Stimulated activated CD8-positive, alpha-beta memory T cell treated with anti-CD3 and anti-CD28 coated beads, Interleukin-12 subunit alpha, Interleukin-12 subunit beta, amount 100 ng/mL, for 24 hours (primary cell): ENCODE measurements around the gene TRPM5.

Source experiments
- DNase-seq: peaks from one replicate; pipeline ENCODE4 v3.0.0-alpha.2; 2020; ENCODE audit errors: extremely low read depth

Gene TRPM5

GRCh38 chr11:2468363-2469235, 24.3 kb upstream of the TRPM5 start:
- no peak for DNase-seq

- DNase-seq = no peak
Observed at GRCh38 chr11:2467695-2468055, 23.4 kb upstream of the TRPM5 start.

- no peak for DNase-seq
Observed at GRCh38 chr11:2466869-2467694, 22.8 kb upstream of the TRPM5 start.

GRCh38 chr11:2466069-2466801, 21.9 kb upstream of the TRPM5 start:
- DNase-seq = no peak

DNA sequence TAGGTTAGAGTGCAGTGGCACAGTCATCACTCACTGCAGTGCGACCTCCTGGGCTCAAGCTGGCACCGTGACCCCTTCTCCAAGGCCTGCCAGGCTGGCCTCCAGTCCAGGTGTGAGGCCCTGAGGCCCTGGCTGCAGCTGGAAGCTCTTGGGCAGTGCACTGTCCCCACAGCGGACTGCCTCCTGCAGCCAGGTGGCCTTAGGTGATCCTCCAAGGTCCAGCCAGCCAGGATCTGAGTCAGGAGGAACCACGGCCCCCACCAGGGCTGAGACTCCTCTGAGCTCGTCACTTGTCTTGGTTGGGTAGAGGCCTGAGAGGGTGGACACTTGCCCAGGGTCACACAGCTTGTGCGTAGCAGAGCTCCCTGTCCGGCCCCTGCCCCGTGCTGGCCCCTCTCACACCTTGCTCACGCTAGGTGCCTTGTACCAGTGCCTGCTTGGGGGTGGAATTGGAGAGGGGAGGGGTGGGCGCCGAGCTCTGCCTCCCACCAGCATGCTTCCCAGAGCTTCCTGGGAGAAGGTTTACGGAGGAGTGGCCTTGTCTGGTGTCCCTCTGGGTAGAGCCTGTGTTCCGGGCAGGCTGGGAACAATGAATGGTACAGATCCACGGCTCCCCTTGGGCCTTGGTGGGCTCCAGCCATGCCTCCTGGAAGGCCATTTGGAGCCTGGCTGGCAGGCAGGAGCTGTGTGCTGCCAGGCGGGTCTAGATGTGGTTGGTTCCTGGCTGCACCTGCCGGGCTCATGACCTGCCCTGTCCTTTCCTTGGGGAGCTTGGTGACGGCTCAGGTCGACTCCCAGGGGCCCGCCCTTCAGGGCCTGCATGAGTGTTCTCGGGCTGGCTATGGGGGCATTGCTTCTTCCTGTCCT, 21.1 kb upstream of the TRPM5 start:
- DNase-seq = no peak

- no peak for DNase-seq
Observed at GRCh38 chr11:2464451-2465165, 20.3 kb upstream of the TRPM5 start.

GRCh38 chr11:2463766-2464277, 19.5 kb upstream of the TRPM5 start:
- DNase-seq = no peak

GRCh38 chr11:2462986-2463765, 18.9 kb upstream of the TRPM5 start:
- DNase-seq = no peak

- DNase-seq = no peak
Observed at GRCh38 chr11:2462543-2462985, 18.2 kb upstream of the TRPM5 start.

DNA sequence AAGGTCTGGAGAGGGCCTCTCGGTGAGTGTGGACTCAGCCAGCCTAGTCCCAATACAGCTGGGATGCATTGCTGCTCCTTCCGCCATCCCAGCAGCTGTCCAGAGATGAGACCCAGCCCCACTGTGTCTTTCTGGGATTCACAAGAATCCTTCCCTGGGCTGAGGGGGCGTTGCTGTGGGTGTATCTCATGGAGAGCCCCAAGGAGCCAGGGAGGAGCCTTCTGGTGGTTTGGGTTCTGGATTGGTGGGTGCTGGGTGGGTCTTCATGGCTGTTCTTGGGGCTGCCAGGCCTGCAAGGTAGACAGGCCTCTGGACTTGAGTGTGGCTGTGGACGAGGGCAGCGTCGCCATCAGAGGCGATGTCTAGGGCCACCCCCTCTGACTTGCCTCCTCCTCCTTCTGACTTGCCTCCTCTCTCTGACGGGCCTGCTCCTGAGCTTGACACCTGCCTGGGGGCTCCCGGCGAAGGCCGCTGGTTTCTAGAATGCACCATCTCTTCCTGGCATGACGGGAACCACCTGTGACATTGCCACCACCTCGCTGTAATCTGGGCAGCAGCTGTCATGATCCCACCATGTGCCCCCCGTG, 17.7 kb upstream of the TRPM5 start:
- DNase-seq = no peak

DNA sequence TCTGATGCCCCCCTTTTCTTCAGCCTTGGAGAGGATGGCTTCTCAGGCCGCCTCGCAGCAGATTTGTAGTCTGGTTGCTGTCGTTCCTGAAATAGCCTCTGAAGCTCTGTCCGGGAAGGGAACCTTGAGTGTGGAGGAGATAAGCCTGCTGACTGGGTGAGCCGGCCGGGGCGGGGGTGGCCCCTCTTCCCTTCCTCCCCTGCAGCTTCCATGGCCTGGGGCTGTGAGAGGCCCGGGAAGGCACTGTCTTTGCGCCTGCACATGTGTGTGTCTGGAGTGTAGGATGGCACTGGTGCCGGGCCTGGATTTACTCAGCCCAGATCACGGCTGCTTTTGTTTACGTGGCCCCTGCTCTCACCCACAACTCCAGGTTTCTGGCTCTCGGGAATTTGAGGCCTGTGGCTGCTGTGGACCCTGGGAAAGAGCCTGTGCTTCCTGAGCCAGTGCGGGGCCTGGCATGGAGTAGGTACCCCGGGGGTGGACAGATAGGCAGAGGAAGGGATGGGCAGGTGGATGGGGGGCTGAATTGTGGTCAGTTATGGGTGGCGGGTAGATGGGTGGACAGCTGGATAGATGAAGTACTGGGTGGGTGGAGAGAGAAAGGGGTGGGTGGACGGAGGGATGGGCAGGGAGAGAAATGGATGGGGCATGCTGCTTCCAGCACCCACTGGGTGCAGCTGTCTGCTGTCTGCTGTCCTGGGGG, 17.1 kb upstream of the TRPM5 start:
- DNase-seq = no peak

DNA sequence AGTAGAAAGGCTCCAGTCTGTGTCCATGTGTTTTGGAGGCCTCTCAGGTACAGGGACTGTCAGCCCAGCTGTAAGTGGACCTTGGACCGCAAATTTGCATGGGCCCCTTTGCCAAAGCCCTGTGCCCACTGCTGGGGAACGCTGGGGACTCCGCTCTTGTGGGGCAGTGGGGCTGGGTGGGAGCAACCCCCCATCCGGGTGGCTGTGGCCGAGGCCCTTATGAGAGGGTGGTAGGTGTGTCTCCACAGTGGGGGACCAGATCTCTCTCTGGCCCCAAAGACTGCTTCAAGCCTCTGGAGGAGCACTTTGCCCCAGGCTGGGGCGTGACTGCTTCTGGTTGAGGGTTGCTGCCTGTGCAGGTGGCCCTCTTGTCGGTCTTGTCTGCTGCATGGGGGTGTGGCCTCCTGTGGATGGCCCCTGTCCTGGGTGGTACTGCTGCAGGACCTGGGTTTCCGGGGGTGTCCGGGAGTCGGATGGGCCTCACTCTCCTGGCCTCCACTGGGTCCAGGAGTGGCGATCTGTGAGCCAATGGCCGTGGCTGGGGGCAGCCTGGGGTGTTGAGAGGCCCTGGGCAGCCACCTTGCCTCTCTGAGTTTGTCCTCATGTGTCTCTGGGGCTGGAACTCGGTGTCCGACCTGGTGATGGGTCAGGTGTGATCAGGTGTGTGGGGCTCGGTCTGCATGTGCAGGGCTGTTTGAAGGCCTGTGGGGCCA, 16.4 kb upstream of the TRPM5 start:
- no peak for DNase-seq

DNA sequence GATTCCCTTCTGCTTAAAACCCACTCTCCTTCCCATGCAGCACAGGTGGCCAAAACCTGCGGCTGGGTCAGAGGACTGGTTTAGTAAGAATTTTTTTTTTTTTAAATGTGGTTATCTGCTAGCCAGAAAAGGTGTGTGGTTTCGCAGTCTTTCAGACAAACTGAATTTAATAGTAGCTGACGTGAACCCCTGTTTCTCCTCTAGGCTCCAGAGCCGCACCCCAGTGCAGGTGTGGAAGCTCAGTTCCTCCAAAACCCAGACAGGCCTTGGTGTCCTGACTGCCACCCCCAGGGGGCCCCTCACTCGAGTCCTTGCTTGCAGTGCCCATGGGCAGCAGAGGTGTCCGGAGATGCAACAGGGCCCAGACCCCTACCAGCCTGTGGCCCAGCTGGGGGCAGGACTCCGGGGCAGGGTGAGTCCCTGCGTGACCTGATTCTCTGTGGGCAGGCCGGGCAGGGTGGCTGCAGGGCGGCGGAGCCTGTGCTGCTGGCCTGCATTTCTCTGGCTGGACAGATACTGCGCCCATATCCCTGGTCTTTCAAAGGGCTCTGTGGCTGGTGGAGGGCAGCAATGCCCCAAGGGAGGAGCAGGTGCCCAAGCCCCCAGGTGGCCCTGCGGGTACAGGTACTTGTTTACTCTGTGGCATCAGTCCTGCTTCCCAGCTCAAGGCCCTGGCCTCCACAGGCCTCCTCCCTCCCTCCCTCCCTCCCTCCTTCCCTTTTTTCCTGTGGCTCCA, 15.7 kb upstream of the TRPM5 start:
- DNase-seq = no peak

- DNase-seq = no peak
Observed at GRCh38 chr11:2459016-2459725, 14.9 kb upstream of the TRPM5 start.

DNA sequence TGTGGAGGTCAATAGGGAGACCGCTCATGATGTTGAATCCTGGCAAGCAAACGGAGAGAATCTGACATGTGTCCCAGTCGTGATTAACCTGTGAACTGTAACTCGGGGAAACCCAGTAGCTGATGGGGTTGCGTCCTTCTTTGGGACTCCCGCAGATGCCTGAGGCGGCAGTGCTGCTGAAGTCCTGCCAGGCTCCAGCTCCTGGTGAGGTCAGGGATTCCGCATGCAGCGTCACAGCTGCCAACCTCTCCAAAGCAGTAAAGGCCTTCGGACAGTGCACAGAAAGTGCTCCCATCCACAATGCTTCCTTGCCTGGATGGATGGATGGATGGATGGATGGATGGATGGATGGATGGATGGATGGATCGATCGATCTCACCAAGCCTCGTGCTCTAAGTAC, 14.0 kb upstream of the TRPM5 start:
- DNase-seq = no peak

- DNase-seq = no peak
Observed at GRCh38 chr11:2453436-2453835, 9.1 kb upstream of the TRPM5 start.
